Stimulated activated naive CD4-positive, alpha-beta T cell treated with Interleukin-2 at 50 U/mL for 16 hours (primary cell): ENCODE results near the gene CLCN5.

ENCODE experiments used
- DNase-seq: peaks from one replicate; lab custom pipeline; 2025; lab: John Stamatoyannopoulos, UW

Gene CLCN5

DNA sequence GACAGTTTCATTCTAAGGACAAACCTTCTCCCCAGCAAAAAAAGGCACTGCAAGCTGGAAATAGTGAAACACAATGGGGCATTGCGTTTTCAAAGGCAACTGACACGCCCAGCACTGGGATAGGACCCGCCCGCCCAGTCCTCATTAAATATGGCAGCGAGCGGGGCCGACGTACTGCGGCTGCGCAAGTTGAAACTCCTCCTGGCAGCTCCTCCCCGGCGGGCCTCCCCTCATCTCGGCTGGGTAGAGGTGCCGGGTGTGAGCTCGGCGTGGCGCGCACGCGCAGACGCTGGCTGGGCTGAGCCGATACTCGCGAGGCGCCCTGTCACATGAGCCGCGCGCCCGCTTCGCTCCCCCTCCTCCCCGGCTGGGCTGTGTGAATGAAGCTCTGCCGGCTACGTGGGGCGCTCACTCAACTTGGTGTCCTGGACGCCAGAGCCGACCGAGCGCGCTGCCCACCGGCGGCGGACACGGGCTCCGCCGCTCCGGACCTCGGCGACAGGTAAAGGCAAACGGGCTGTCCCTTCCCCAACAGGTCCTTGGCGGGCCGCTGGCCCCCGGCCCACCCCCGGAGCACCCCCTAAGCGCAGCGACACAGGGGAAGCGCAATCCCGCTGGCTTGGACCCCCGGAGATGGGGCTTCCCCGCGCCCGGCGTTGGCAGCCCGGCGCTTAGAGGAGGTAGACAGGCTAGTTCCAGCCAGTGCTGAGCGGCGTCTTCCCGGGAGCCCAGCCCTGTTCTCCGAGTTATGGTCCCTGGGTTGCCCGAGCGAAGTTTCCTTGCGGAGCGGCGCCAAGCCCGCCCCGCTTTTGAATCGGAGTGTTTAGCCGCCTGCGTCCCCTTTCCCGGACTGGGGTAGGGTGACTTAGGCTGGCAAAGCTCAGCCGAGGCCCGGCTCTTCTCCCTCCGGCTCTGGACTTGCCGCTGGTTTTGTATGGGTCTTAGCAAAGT is at the start of gene CLCN5:
TSS of gene CLCN5 (plus strand) at position 306 of the 951 bp plus-strand sequence. CDS start 2,703 bp downstream, outside the sequence.
- peak; percentile 92 for DNase-seq

DNA sequence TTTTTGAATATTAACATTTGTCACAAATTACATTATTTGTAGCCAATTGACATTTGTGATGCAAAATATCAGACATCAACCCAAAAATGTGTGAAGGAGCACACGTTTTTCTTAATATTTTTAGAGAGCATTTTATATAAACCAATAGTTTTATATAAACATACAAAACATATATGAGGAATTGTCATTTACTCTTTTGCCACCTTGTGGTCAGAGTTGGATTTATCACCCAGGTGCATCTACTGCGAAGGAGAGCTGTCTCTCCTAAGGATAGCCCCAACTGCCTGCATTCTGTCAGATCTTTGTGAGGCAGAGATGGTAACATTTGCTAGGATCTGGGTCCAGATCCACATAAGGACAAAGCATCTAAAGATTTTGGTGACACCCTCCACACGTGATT is 45.6 kb upstream of the CLCN5 start:
- peak; percentile 0 for DNase-seq

DNA sequence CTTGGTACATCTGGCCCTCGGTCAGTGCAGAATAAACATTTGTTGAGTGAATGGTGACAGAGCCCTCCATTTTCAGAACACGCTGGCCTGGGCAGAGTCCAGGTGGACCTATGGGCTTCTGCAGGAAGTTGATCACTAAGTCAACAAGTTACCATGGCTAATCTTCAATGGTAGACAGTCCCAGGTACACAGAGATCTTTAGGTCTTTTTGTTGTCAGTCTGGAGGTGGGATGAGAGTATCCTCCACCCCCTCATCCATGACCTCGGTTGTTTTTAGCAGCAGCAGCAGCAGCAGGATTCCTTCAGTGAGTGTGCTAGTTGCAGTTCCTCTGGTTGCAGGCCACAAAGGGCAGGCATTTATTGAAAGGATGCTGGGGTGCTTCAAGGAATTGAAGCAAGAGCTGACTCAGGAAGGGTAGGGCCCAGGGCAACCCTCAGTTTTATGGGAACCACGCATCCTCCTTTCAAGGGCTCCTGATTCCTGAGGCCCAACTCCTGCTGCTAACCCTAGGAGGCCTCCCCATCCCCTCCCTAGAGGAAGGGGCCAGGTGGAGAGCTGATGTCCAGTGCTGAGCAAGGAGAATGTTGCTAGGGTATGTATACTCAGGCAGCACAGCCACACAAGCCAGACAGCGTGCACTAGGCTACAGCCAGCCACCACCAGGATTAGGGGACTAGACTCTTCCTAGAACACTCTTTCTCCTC is 44.8 kb upstream of the CLCN5 start:
- DNase-seq, result no peak

DNA sequence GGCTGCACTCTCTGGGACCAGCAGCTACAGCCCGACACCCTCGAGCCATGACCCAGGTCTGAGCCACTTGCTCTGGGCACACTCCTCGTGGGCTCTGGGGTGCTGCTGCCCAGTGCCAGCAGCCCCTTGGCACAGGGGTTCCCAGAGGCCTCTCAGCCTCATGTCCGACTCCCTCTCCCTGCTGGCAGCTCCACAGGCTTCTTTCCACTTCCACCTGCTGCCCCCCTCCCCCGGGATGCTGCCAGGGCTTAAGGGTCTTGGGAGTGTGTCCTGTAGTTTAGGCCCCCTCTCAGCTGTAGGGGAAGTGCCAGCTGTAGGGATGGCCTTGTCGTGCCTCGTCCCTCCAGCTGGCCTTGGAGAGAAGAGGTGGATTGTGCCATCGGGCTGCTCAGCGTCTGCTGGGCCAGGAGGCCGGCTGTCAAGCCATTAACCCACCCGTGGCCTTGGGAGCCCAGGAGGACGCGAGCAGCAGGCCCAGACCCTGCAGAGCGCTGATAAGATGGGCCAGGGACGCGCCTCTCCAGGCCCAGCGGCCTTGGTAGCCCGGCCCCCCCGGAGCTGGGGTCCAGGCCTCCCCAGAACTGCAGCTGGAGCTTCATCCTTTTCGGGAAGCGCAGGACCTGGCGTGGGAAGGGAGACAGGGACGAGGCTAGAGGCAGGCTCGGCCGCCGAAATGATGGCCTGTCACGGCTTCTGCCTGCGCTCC is 44.1 kb upstream of the CLCN5 start:
- no peak for DNase-seq

DNA sequence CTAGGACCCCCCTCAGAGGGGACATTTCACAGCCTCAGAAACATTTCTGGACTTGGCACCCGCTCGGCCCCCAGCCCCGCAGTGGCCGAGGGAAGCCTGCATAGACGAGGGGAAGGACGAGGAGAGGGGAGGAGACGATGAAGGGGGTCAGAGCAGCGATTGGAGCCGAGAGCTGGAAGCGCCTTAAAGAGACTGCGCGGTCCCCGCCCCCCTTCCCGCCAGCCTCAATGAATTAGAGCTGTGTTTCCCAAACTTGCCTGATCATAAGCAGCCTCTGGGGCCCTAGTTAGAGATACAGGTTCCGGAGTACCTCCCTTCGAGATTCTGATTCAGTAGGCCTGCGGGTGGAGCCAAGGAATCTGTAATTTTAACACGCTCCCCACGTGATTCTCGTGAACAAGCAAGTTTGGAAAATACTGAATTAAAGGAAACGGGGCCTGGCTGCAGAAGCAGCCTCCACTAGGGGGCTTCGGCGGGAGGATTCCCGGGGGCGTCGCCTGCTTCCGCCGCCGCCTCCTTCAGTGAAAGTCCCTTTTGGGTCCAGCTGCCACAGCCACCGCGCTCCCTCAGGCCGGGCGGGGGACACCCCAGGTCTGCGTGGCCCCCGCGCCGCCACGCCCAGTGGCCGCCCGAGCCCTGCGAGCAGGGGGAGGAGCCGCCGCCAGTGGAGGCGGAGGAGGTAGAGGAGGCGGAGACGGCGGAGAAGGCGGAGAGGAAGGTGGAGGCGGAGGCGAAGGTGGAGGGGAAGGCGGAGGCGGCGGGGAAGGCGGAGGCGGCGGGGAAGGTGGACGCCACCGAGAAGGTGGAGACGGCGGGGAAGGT is 43.4 kb upstream of the CLCN5 start, which contains the start of gene USP27X:
TSS of gene USP27X (plus strand) at position 651 of the 822 bp plus-strand sequence. CDS start 824 bp downstream, outside the sequence.
- peak; percentile 70 for DNase-seq

DNA sequence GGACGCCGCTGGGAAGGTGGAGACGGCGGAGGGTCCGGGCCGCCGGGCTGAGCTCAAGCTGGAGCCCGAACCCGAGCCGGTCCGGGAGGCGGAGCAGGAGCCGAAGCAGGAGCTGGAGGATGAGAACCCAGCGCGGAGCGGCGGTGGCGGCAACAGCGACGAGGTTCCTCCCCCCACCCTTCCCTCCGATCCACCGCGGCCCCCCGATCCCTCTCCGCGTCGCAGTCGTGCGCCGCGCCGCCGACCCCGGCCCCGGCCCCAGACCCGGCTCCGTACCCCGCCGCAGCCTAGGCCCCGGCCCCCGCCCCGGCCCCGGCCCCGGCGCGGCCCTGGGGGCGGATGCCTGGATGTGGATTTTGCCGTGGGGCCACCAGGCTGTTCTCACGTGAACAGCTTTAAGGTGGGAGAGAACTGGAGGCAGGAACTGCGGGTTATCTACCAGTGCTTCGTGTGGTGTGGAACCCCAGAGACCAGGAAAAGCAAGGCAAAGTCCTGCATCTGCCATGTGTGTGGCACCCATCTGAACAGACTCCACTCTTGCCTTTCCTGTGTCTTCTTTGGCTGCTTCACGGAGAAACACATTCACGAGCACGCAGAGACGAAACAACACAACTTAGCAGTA is 42.6 kb upstream of the CLCN5 start:
- no peak for DNase-seq

DNA sequence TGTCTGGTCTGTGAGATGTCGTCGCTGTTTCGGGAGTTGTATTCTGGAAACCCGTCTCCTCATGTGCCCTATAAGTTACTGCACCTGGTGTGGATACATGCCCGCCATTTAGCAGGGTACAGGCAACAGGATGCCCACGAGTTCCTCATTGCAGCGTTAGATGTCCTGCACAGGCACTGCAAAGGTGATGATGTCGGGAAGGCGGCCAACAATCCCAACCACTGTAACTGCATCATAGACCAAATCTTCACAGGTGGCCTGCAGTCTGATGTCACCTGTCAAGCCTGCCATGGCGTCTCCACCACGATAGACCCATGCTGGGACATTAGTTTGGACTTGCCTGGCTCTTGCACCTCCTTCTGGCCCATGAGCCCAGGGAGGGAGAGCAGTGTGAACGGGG is 41.7 kb upstream of the CLCN5 start:
- DNase-seq, result no peak

- peak; percentile 32 for DNase-seq
Measured at GRCh38 chrX:49884290-49884862, 38.0 kb upstream of the CLCN5 start.

- DNase-seq, result no peak
Measured at GRCh38 chrX:49892542-49892941, 29.9 kb upstream of the CLCN5 start.

- DNase-seq, result no peak
Measured at GRCh38 chrX:49896951-49897350, 25.4 kb upstream of the CLCN5 start.

- no peak for DNase-seq
Measured at GRCh38 chrX:49901048-49901447, 21.3 kb upstream of the CLCN5 start.

DNA sequence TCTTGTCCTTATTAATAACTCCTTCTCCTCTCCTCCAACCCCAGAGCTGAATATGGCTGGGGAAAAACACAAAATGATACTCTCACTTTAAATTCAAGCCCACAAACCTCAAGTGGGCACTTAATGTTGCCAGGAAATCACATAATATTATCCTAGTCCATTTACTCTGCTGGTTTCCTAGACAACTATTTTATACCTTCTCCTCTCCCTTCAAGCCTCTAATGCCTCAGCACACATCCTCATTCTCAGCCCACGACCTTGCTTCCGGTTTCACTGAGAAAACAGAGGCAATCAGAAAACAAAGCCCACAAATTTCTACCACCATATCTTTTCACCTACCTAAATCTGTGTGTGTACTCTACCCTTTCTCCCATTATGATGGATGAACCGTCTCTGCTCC is 12.1 kb upstream of the CLCN5 start:
- DNase-seq, result no peak

DNA sequence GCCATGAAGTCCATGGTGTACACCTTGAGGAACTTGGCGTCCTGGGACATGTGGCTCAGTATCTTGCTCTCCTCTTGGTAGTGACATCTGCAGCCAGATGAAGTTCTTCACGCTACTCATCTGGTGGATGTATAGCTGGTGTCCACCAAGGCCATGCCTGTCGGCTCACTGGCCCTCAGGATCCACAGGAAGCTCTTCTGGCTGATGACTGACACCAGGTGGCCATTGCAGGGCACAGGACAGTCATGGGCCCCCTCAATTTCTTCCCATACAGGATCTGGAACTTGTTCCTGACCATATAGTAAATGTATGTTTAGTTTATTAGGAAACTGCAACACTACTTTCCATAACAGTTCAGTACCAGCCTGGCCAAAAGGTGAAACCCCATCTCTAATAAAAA is 10.3 kb upstream of the CLCN5 start:
- DNase-seq, result no peak

DNA sequence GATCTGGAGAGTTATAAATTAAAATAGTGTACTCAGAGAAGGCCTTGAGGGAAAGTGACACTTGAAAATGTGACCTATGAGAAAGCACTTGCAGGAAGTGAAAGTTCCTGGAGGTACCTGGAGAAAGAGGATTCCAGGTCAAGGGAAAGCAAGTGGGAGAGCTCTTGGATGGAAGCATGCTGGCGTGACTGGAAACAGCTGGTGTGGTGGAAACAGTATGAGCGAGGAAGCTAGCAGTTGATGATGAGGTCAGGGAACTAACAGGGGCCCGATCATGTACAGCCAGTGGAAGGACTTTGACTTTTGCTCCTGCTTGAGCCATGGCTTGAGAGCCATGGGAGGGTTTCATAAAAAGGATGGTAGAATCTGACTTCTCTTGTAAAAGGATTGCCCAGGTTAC is 9.5 kb upstream of the CLCN5 start:
- DNase-seq, result no peak

DNA sequence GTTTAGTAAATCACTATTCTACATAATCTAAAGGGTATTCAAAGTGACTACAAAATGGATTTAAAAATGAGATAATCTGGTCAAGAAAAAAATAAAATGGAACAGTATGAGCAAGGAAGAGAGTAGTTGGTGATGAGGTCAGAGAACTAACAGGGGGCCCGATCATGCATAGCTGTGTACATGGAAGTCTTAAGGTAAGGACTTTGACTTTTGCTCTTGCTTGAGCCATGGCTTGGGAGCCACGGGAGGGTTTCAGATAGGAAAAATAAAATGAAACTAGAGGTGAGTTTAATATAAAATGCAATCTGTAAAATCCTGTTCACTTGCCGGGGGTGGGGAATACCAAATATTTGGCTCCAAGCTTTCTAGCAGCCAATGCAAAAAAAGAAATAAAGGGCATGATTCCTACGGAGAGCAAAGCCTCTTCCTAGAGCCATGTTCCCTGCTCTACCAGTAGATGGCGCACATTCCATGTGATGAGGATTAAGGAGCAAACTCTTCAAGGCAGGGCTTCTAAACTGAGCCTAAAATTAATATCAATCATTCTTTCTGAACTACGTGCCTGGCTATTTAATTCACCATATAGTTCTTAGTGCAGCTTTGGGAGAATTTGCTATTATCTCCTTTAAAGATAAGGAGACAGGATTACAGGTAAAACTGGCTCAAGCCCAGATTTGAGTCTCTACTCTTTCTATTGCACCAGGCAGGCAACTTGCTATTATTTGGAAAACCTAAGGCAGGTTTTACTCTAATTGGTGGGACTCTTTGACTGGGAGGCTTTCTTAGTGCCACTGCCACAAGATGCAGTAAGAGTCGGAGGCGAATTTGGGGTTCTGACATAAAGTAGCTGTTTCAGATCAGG is 6.8 kb upstream of the CLCN5 start:
- peak; percentile 25 for DNase-seq

DNA sequence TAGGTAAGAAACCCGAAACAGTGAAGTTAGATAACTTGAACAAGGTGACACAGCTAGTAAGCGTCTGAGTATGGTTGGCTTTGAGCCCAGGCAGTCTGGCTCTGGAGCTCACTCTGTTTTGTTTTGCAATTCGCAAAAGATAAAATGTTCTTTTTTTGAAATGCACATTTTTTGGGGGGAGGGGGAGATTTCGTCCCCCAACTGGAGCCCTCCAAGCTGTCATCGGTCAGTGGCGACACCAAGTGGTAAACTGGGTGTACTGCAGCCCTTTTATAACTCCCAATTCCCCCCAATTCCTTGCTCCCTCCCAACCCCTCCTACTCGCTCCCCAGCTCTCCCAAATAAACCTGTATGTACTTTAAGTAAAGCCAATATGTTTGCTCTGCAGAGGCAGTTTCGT is 2.8 kb upstream of the CLCN5 start:
- DNase-seq, result peak; percentile 1

GRCh38 chrX:49921109-49921508 is 1.3 kb upstream of the CLCN5 start:
- DNase-seq, result no peak

GRCh38 chrX:49925176-49925575 is 2.8 kb downstream of the CLCN5 start:
- DNase-seq, result no peak

DNA sequence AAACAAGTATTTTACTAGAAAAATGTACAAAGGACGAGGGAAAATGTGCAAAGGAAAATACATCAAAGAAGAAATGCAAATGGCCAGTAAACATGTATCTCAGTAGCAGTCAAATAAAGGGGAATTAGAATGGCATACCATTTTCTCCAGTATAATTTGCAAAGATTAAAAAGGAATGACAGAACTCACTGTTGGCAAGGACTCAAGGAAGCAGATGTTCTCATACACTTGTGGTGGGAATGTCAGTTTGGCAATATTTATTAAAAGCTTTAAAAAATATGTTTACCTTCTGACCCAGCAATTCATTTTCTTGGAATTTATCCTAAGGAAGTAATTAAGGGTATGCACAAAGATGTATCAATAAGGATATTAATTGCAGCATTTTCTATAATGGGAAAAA is 7.6 kb downstream of the CLCN5 start:
- no peak for DNase-seq

DNA sequence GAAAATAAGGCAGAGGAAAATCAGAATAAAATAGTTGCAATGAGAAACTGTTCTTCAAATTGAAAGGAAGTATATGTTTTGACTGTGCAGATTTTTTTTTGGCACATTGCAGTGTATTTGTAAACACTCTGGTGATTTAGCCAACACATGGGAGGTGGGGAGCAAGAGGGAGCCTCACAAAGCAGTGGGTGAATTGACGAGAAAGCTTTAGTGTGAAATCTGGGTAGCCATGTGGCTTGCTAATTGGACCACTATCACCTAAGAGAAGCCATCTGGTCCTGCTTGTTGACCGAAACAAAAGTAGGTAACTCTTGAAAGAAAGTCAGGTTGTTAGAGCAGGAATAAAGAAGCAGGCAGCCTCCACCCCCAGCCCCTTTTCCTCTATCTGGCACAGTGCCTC is 10.4 kb downstream of the CLCN5 start:
- DNase-seq, result no peak
